Loucy (cell line): Measurements from ENCODE around the gene SIK3.

Source experiments
- H2AFZ ChIP-seq: fragments of 200-600 bp; sonication (generic); 2 replicates; pipeline ENCODE4 v1.6.0; 2016; ENCODE audit warnings: antibody characterized with exemption, mild to moderate bottlenecking, low read length, moderate library complexity
- H3F3A ChIP-seq: fragments of 200-600 bp; 2 replicates; pipeline ENCODE4 v1.6.0; 2016; ENCODE audit warnings: antibody characterized with exemption, low read depth, mild to moderate bottlenecking
- H3K27me3 ChIP-seq: fragments of 200-600 bp; sonication (generic); 2 replicates; pipeline ENCODE4 v1.6.1; 2014; ENCODE audit warnings: low read length, mild to moderate bottlenecking; ENCODE audit not compliant: insufficient read depth, poor library complexity, severe bottlenecking
- H3K36me3 ChIP-seq: fragments of 200-600 bp; sonication (generic); 2 replicates; pipeline ENCODE4 v1.6.1; 2016; ENCODE audit warnings: low read length; ENCODE audit not compliant: insufficient read depth
- H3K4me1 ChIP-seq: fragments of 200-600 bp; sonication (generic); 2 replicates; pipeline ENCODE4 v1.5.1; 2014; ENCODE audit warnings: low read length, mild to moderate bottlenecking; ENCODE audit not compliant: insufficient read depth, poor library complexity, severe bottlenecking
- H3K4me2 ChIP-seq: fragments of 200-600 bp; sonication (generic); 2 replicates; pipeline ENCODE4 v1.6.0; 2014; ENCODE audit warnings: antibody characterized with exemption, low read length, low read depth, mild to moderate bottlenecking; ENCODE audit not compliant: poor library complexity, severe bottlenecking
- H3K4me3 ChIP-seq: fragments of 200-600 bp; sonication (generic); 2 replicates; pipeline ENCODE4 v1.5.1; 2014; ENCODE audit warnings: low read length, mild to moderate bottlenecking, mixed read lengths; ENCODE audit not compliant: poor library complexity, severe bottlenecking
- H3K79me2 ChIP-seq: fragments of 200-600 bp; sonication (generic); 2 replicates; pipeline ENCODE4 v1.6.1; 2014; ENCODE audit warnings: low read length; ENCODE audit not compliant: insufficient read depth
- H3K9ac ChIP-seq: fragments of 200-600 bp; sonication (generic); 2 replicates; pipeline ENCODE4 v1.6.0; 2014; ENCODE audit warnings: mild to moderate bottlenecking, low read depth, low read length, moderate library complexity; ENCODE audit not compliant: poor library complexity, severe bottlenecking
- H3K9me2 ChIP-seq: fragments of 200-600 bp; sonication (generic); replicated peaks from 2 replicates; pipeline ENCODE4 v1.6.1; 2016; ENCODE audit warnings: low read depth, low read length, mixed read lengths
- H3K9me3 ChIP-seq: fragments of 200-600 bp; sonication (generic); 2 replicates; pipeline ENCODE4 v1.6.1; 2014; ENCODE audit warnings: mild to moderate bottlenecking, antibody characterized with exemption, low read length, low read depth; ENCODE audit not compliant: insufficient read depth
- H4K20me1 ChIP-seq: fragments of 200-600 bp; sonication (generic); 2 replicates; pipeline ENCODE4 v1.6.0; 2014; ENCODE audit warnings: antibody characterized with exemption, low read length, mild to moderate bottlenecking; ENCODE audit not compliant: insufficient read depth, poor library complexity, severe bottlenecking
- CTCF ChIP-seq: fragments of 200-600 bp; sonication (generic); conservative IDR thresholded peaks from 2 replicates; pipeline ENCODE4 v1.5.1; 2014; ENCODE audit warnings: mild to moderate bottlenecking, antibody characterized with exemption, low read length
- EZH2phosphoT487 ChIP-seq: fragments of 200-600 bp; IDR thresholded peaks from 2 replicates; pipeline ENCODE4 v1.6.1; 2018; ENCODE audit warnings: antibody characterized with exemption, mild to moderate bottlenecking, moderate library complexity, borderline replicate concordance

SIK3 gene

GRCh38 chr11:116798368-116798767 lies 299.9 kb downstream of the SIK3 start:
- no peak for TF ChIP-seq CTCF
- TF ChIP-seq EZH2phosphoT487, result no peak

GRCh38 chr11:116797816-116798215 lies 300.4 kb downstream of the SIK3 start:
- Histone ChIP-seq H3F3A (no peaks in the 10 kb centered on the region), H3K9me2 (no peaks in the 10 kb centered on the region), H2AFZ (no peak overlapping the region), H3K9ac (no peak overlapping the region), H3K27me3 (no peaks in the 10 kb centered on the region), H3K36me3 (no peaks in the 10 kb centered on the region), H3K4me3 (no peak overlapping the region), H3K4me1 (no peaks in the 10 kb centered on the region), H3K4me2 (no peak overlapping the region), H3K79me2 (no peaks in the 10 kb centered on the region), H4K20me1 (no peaks in the 10 kb centered on the region), H3K9me3 (no peaks in the 10 kb centered on the region)
- TF ChIP-seq EZH2phosphoT487 (no peak), CTCF (no peak)

More at GRCh38 chr11:116798368-116798767, 299.9 kb downstream of the SIK3 start:
- Histone ChIP-seq H3F3A (no peaks in the 10 kb centered on the region), H3K4me2 (no peak overlapping the region), H3K36me3 (no peaks in the 10 kb centered on the region), H3K4me3 (no peak overlapping the region), H3K27me3 (no peaks in the 10 kb centered on the region), H3K9ac (no peak overlapping the region), H4K20me1 (no peaks in the 10 kb centered on the region), H2AFZ (no peak overlapping the region), H3K9me2 (no peaks in the 10 kb centered on the region), H3K79me2 (no peaks in the 10 kb centered on the region), H3K4me1 (no peaks in the 10 kb centered on the region), H3K9me3 (no peaks in the 10 kb centered on the region)

- Histone ChIP-seq H3K79me2 (no peaks in the 10 kb centered on the region), H3K4me3 (no peak overlapping the region), H3K36me3 (no peaks in the 10 kb centered on the region), H3K27me3 (no peaks in the 10 kb centered on the region), H3K4me2 (no peak overlapping the region), H2AFZ (no peak overlapping the region), H3K9ac (no peak overlapping the region), H4K20me1 (no peaks in the 10 kb centered on the region), H3K9me2 (no peaks in the 10 kb centered on the region), H3F3A (no peaks in the 10 kb centered on the region), H3K4me1 (no peaks in the 10 kb centered on the region), H3K9me3 (no peaks in the 10 kb centered on the region)
- TF ChIP-seq CTCF, result no peak
- TF ChIP-seq EZH2phosphoT487, result no peak
Observed at GRCh38 chr11:116796548-116796947, 301.7 kb downstream of the SIK3 start.
